Measurements from ENCODE around the gene NRIP1. TPM values are rescaled to one million over a fixed set of nuclear protein-coding genes. Genes with fewer than 3 reads are reported as not detected.

NRIP1 gene
- total and polyA plus RNA-seq, 10 of the 15 experiments (the other 5 are each of a cell fraction or from before 2014, with no cell fraction given): 2.9 to 26.1 (median 9.3) TPM

DNA sequence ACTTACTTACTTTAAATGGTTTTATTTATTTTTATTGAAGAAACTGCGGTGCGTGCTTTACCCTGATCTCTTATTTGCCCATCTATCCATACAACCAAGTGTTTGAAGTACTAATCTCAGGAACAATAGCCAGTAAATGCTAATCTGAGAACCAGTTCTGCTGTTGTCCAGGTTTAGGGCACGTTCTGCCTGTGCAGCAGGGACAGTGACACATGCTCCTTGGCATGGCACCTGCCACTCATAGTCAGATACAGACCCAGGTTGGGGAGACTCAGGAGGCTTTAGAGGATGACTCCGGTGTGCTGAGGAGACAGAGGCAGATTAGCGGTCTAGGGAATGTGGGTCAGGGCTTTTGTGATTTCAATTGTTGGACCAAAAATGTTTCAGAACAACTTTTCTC lies 83.6 kb downstream of the NRIP1 start:
- no TSS peak for BruUV-seq (replicated peaks)
- ChIA-PET RAD21 (ENCODE audit: unreplicated experiment) (interaction anchor here (1.0 kb wide), 1 partner anchor 18 kb away, joined by 3 read pairs; no protein-coding TSS in a partner anchor), CTCF (interaction anchor here (0.5 kb wide), 1 partner anchor 161 kb away, joined by 4 read pairs; no protein-coding TSS in a partner anchor), SMC1A (ENCODE audit: uncharacterized antibody, unreplicated experiment) (no interaction called here), POLR2A (no interaction called here)
- Histone ChIP-seq H3K9me3 (replicated peaks; ENCODE audit: control insufficient read depth, insufficient read depth, low read length) (no peaks in the 10 kb centered on the region), H3K4me3 (no peak overlapping the region), H3K36me3 (ENCODE audit: control insufficient read depth in 2 of 2, insufficient read depth in 2 of 2, low read length in 1 of 2) (peaks cover 0 to 3% of the 10 kb centered on the region in 2 experiments; a peak in 1 of 4 replicates), H3K4me1 (ENCODE audit: control insufficient read depth, insufficient read depth, low read length) (no peaks in the 10 kb centered on the region), H3K4me2 (ENCODE audit: control insufficient read depth, insufficient read depth) (no peak overlapping the region), H3K27ac (ENCODE audit: control insufficient read depth, insufficient read depth) (no peak overlapping the region), H3K79me2 (ENCODE audit: control insufficient read depth, insufficient read depth, low read length) (no peaks in the 10 kb centered on the region), H3K9ac (ENCODE audit: control insufficient read depth, insufficient read depth, low read length) (no peak overlapping the region), H3K27me3 (replicated peaks in 1 of 2; ENCODE audit: control insufficient read depth in 2 of 2, insufficient read depth in 2 of 2, low read length in 1 of 2) (no peaks in the 10 kb centered on the region), H2AFZ (ENCODE audit: control insufficient read depth, low read depth, low read length) (no peak overlapping the region), H4K20me1 (ENCODE audit: control insufficient read depth, insufficient read depth) (no peaks in the 10 kb centered on the region)
- 55% methylated on average over 5 of the region's 5 CpGs for WGBS (ENCODE audit: insufficient coverage, insufficient replicate concordance, low lambda C conversion rate, missing lambda C conversion rate)
- DNase-seq (ENCODE audit: low read depth, low spot score) (no peak), FAIRE-seq (no peak), ATAC-seq (no peak)
- in situ Hi-C loops (cut with MboI): no loop called here
- intact Hi-C loops (cut with micrococcal nuclease; ENCODE audit: unreplicated experiment): no loop called here
- TF ChIP-seq, protein P1, sequence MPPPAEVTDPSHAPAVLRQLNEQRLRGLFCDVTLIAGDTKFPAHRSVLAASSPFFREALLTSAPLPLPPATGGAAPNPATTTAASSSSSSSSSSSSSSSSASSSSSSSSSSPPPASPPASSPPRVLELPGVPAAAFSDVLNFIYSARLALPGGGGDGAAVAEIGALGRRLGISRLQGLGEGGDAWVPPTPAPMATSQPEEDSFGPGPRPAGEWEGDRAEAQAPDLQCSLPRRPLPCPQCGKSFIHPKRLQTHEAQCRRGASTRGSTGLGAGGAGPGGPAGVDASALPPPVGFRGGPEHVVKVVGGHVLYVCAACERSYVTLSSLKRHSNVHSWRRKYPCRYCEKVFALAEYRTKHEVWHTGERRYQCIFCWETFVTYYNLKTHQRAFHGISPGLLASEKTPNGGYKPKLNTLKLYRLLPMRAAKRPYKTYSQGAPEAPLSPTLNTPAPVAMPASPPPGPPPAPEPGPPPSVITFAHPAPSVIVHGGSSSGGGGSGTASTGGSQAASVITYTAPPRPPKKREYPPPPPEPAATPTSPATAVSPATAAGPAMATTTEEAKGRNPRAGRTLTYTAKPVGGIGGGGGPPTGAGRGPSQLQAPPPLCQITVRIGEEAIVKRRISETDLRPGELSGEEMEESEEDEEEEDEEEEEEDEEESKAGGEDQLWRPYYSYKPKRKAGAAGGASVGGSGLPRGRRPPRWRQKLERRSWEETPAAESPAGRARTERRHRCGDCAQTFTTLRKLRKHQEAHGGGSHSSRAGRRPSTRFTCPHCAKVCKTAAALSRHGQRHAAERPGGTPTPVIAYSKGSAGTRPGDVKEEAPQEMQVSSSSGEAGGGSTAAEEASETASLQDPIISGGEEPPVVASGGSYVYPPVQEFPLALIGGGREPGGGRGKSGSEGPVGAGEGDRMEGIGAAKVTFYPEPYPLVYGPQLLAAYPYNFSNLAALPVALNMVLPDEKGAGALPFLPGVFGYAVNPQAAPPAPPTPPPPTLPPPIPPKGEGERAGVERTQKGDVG (CRISPR knock-in tag; IDR thresholded peaks at IDR 0.05): no peak
- TF ChIP-seq POLR2A (IDR thresholded peaks at IDR 0.05; ENCODE audit: low read depth, low read length) (no peak), HCFC1 (IDR thresholded peaks at IDR 0.05; ENCODE audit: low read length) (no peak), CHD1 (IDR thresholded peaks at IDR 0.05; ENCODE audit: low read depth, low read length) (no peak), RAD21 (IDR thresholded peaks at IDR 0.05; ENCODE audit: insufficient read depth, low read depth, low read length) (no peak), MEF2A (IDR thresholded peaks at IDR 0.05; ENCODE audit: insufficient read depth, low read depth, low read length) (no peak), ZBED1 (IDR thresholded peaks at IDR 0.05; ENCODE audit: borderline replicate concordance) (no peak), BCL11A (IDR thresholded peaks at IDR 0.05; ENCODE audit: low read depth, low read length) (no peak), NFIC (IDR thresholded peaks at IDR 0.05; ENCODE audit: low read depth, low read length) (no peak), JUNB (IDR thresholded peaks at IDR 0.05) (no peak), WRNIP1 (IDR thresholded peaks at IDR 0.05; ENCODE audit: borderline replicate concordance, low read depth, low read length) (no peak), KDM1A (IDR thresholded peaks at IDR 0.05; ENCODE audit: borderline replicate concordance) (no peak), ZNF207 (IDR thresholded peaks at IDR 0.05; ENCODE audit: borderline replicate concordance) (no peak)
- TF ChIP-seq, protein P2, sequence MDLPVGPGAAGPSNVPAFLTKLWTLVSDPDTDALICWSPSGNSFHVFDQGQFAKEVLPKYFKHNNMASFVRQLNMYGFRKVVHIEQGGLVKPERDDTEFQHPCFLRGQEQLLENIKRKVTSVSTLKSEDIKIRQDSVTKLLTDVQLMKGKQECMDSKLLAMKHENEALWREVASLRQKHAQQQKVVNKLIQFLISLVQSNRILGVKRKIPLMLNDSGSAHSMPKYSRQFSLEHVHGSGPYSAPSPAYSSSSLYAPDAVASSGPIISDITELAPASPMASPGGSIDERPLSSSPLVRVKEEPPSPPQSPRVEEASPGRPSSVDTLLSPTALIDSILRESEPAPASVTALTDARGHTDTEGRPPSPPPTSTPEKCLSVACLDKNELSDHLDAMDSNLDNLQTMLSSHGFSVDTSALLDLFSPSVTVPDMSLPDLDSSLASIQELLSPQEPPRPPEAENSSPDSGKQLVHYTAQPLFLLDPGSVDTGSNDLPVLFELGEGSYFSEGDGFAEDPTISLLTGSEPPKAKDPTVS (IDR thresholded peaks at IDR 0.05; ENCODE audit: low read depth, low read length): no peak
- TF ChIP-seq, protein P3, sequence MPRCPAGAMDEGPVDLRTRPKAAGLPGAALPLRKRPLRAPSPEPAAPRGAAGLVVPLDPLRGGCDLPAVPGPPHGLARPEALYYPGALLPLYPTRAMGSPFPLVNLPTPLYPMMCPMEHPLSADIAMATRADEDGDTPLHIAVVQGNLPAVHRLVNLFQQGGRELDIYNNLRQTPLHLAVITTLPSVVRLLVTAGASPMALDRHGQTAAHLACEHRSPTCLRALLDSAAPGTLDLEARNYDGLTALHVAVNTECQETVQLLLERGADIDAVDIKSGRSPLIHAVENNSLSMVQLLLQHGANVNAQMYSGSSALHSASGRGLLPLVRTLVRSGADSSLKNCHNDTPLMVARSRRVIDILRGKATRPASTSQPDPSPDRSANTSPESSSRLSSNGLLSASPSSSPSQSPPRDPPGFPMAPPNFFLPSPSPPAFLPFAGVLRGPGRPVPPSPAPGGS (IDR thresholded peaks at IDR 0.05; ENCODE audit: borderline replicate concordance, insufficient read depth, low read depth, low read length, poor library complexity, severe bottlenecking): no peak
- TF ChIP-seq, protein P4, sequence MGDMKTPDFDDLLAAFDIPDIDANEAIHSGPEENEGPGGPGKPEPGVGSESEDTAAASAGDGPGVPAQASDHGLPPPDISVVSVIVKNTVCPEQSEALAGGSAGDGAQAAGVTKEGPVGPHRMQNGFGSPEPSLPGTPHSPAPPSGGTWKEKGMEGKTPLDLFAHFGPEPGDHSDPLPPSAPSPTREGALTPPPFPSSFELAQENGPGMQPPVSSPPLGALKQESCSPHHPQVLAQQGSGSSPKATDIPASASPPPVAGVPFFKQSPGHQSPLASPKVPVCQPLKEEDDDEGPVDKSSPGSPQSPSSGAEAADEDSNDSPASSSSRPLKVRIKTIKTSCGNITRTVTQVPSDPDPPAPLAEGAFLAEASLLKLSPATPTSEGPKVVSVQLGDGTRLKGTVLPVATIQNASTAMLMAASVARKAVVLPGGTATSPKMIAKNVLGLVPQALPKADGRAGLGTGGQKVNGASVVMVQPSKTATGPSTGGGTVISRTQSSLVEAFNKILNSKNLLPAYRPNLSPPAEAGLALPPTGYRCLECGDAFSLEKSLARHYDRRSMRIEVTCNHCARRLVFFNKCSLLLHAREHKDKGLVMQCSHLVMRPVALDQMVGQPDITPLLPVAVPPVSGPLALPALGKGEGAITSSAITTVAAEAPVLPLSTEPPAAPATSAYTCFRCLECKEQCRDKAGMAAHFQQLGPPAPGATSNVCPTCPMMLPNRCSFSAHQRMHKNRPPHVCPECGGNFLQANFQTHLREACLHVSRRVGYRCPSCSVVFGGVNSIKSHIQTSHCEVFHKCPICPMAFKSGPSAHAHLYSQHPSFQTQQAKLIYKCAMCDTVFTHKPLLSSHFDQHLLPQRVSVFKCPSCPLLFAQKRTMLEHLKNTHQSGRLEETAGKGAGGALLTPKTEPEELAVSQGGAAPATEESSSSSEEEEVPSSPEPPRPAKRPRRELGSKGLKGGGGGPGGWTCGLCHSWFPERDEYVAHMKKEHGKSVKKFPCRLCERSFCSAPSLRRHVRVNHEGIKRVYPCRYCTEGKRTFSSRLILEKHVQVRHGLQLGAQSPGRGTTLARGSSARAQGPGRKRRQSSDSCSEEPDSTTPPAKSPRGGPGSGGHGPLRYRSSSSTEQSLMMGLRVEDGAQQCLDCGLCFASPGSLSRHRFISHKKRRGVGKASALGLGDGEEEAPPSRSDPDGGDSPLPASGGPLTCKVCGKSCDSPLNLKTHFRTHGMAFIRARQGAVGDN (IDR thresholded peaks at IDR 0.05): no peak

Data from GM12878 (cell line).